GM12873 (cell line): ENCODE data around the gene PROCA1.

Source experiments
- TF ChIP-seq, protein P1 (sequence below): IDR thresholded peaks from 2 replicates; pipeline ENCODE4 v1.5.1; 2012; ENCODE audit warnings: low read depth, mild to moderate bottlenecking, moderate library complexity, low read length, control low read depth; ENCODE audit not compliant: insufficient read depth; ENCODE audit errors: missing control alignments

Gene PROCA1

DNA sequence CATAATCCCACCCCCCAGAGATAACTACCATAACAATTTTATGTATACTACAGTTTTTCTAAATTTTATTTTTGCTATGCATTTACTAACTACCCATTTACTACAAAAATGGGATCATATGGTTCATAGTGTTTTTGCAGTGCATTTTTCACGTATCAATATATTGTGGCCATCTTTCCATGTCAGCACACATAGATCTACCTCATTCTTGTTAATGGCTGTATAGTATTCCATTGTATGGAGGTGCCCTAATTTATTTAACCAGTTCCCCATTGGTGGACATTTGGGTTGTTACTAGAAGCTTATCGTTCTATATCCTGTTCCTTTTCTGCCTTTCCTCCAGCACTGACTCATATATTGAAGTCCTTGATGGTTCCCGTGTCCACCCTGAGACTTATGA is 22.7 kb downstream of the PROCA1 start:
- TF ChIP-seq, protein P1, sequence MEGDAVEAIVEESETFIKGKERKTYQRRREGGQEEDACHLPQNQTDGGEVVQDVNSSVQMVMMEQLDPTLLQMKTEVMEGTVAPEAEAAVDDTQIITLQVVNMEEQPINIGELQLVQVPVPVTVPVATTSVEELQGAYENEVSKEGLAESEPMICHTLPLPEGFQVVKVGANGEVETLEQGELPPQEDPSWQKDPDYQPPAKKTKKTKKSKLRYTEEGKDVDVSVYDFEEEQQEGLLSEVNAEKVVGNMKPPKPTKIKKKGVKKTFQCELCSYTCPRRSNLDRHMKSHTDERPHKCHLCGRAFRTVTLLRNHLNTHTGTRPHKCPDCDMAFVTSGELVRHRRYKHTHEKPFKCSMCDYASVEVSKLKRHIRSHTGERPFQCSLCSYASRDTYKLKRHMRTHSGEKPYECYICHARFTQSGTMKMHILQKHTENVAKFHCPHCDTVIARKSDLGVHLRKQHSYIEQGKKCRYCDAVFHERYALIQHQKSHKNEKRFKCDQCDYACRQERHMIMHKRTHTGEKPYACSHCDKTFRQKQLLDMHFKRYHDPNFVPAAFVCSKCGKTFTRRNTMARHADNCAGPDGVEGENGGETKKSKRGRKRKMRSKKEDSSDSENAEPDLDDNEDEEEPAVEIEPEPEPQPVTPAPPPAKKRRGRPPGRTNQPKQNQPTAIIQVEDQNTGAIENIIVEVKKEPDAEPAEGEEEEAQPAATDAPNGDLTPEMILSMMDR: no peak

GRCh38 chr17:28688481-28688880 is 23.2 kb downstream of the PROCA1 start:
- TF ChIP-seq, protein P1: no peak

GRCh38 chr17:28686296-28686695 is 25.4 kb downstream of the PROCA1 start:
- TF ChIP-seq, protein P1: no peak

DNA sequence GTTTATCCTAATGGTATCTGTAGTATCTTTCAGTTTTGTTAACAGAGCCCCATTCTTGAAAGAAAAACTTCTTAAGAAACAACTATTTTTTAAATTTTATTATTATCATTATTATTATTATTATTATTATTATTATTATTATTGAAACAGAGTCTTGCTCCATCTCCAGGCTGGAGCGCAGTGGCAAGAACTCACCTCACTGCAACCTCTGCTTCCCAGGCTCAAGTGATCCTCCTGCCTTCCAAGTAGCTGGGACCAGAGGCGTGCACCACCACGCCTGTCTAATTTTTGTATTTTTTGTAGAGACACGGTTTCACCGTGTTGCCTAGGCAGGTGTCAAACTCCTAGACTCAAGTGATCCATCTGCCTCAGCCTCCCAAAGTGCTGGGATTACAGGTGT is 26.3 kb downstream of the PROCA1 start:
- TF ChIP-seq, protein P1: no peak

GRCh38 chr17:28684963-28685362 is 26.7 kb downstream of the PROCA1 start:
- TF ChIP-seq, protein P1: no peak

DNA sequence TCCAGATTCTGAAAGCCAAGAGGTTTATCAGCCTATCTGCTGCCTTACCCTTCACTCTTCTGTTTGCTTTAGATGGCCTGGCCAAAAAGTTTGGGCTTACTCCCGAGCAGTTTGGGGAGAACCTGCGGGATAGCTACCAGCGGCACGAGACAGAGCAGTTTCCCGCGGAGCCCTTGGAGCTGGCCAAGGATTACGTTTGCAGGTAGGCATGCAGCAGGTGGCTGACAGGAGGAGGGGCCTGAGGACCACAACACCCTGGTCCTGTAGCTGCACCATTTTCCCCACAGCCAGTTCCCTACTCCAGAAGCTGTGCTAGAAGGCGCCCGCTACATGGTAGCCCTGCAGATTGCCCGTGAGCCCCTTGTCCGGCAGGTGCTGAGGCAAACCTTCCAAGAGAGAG is 29.0 kb downstream of the PROCA1 start:
- TF ChIP-seq, protein P1: no peak

DNA sequence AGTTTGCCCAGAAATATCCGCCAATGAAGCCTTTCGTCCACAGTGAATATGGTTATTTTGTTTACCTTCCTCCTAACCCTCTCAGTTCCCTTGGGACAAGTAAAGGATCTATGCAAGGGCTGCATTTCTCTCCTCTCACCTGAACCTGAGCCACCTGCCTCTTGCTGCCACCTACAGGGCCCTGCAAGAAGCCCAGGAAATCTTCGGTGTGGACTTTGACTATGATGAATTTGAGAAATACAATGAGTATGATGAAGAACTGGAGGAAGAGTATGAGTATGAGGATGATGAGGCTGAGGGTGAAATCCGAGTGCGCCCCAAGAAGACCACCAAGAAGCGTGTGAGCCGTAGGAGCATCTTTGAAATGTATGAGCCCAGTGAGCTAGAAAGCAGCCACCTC is 35.7 kb downstream of the PROCA1 start:
- TF ChIP-seq, protein P1: peak; percentile 52
